Renal cortical epithelial cell (primary cell): Measurements from ENCODE around the gene MAJIN. TPM values are rescaled to one million over a fixed set of nuclear protein-coding genes. Genes with fewer than 3 reads are reported as not detected.
"Not testable (repeated sequence)": the region's sequence is repeated elsewhere in the genome, so short reads cannot be mapped to it uniquely, and the experiment has no call there.

Experiments used
- DNase-seq: peaks from one replicate; pipeline ENCODE4 v3.0.0-alpha.2; 2011; ENCODE audit warnings: low read depth
- total RNA-seq: library from RNA; depleted of rRNA; stranded (reverse); fragments of >200 nt; gene quantifications from 2 replicates; pipeline ENCODE4 v1.2.3, GENCODE V29; 2014

Gene MAJIN
- total RNA-seq, 1 donor from 2014 or later = not detected

DNA sequence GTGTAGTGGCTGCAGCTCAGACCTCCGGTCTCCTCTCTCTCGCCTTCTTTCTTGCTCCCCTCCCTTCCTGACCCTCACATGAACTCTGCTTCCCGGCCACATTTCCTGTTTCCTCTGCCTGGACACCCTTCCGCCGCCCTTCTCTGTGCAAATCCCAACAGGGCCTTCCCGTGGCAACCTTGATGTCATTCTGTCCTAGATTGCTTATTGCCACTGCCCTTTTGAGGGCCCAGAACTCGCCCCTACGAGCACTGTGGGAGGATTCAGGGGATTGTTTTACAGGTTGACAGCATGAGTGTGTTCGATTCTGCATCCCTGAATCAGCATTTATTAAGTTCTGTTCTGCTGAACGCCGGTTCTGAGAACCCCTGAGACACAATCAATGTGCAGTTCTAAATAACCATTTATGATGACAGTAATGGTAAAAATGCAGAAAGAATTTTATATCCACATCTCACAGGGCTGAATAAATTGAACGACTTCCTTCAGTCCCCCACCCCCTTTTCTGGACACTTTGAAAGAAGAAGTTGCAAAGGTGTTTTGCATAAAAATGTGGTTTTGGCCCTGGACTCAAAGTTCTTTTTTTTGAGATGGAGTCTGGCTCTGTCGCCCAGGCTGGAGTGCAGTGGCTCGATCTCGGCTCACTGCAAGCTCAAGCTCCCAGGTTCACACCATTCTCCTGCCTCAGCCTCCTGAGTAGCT, 18.5 kb upstream of the MAJIN start:
- DNase-seq = no peak

DNA sequence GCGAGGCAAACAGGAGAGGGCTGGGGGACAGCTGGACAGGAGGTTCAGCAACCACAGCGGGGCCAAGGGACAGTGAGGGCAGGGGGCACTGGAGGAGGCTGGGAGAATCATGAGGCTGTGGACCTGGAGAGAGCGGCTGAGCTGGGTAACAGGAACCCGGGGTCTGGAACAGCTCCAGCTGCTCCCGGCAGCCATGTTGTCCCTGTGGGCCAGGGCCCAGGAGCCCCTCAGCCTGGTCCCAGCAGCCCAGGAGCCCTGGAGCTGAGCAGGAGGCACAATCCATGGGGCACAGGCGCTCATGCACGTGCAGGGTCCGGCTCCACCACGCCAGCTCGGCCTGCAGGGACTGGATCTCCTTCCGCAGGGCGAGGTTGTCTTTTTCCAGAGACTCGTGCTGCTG, 17.5 kb upstream of the MAJIN start:
- no peak for DNase-seq

DNA sequence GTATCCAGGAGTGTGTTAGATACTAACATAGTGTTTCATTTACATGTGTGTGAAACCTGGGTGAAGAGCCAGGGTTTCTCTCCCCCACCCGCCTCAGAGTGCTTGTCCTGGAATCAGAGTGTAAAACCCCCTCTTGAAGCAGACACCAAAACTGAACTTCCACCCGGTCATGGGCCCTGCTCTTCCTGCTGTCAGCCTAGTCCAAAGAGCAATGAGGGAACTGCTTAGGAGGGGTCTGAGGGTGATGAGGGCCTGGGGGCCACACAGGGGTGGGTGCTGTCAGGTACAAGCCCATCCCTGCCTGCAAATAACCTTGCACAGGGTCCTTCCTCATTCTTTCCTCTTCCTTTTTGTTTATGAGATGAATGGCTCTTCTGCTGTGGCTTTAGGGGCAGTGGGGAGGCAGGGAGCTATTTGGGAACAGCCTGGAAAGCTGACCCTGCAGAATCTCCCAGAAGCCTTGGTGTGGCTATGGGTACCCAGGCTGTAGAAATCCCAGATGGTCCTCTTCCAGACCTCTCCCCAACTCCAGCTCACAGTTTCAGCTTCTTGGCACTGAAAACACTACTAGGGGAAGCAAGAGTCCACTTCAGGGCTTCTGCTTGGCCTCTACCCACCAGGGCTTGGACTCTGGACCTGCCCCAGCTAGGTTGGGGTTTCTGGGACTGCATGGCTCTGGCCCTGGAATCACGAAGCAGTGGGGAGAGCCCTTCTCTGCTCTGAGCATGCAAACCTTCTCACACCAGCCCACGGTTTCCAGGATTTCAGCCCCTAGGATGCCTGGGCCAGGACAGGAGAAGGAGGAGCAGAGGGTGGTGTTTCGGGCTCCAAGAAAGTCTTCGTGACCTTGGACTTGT, 16.3 kb upstream of the MAJIN start:
- no peak for DNase-seq

DNA sequence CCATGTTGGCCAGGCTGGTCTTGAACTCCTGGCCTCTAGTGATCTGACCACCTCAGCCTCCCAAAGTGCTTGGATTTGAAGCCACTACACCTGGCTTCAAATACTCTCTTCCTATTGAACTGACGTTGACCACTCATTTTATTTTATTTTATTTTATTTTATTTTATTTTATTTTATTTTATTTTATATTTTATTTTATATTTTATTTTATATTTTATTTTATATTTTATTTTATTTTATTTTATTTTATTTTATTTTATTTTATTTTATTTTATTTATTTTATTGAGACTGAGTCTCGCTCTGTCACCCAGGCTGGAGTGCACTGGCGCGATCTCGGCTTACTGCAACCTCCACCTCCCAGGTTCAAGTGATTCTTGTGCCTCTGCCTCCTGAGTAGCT, 11.4 kb upstream of the MAJIN start:
- DNase-seq = not testable (repeated sequence)

DNA sequence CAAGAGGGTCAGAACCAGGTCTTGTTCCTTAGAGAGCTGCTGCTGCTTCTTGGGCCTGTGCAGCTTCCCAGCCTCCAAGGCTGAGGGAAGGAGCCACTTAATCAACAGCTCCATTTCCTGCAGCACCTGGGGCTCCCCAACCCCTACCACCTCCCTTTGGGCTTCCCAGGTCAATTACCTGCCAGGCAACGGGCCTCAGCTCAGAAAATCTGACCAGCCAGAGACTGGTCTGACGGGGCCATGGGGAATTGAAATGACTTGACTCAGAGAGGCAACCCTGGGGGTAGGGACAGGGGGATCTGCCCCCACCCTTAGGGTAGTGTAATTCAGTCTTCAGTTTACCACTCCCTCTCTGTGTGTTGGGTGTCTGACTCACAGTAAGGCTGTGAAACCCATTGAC, 4.7 kb upstream of the MAJIN start:
- no peak for DNase-seq

DNA sequence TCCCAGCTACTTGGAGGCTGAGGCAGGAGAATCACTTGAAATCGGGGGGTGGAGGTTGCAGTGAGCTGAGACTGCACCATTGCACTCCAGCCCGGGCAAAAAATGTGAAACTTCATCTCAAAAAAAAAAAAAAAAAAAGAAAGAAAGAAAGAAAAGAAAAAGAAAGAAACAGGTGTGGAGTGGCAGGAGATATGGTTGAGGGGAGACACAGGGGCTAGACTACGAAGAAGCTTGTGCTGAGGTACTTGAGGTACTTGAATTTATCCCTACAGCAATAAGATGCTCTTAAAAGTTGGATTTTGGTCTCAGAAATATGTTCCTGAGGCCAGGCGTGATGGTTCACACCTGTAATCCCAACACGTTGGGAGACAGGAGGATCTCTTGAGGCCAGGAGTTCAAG, 2.2 kb upstream of the MAJIN start:
- no peak for DNase-seq

DNA sequence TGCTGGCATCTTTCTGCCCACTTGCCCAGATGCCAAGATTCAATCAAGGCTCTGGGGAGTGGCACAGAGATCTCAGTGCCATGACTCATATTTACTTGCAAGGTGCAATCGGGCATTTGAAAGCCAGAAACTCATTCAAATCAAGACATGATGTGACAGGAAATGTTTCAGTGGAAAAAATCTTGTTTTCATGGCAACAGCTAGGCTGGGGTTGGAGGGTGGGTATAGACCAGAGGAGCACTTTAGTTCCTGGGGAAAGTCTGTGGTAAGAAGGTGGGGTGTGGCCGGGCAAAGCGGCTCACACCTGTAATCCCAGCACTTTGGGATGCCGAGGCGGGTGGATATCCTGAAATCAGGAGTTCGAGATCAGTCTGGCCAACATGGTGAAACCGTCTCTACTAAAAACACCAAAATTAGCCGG, 1.2 kb downstream of the MAJIN start:
- DNase-seq = peak; percentile 77

DNA sequence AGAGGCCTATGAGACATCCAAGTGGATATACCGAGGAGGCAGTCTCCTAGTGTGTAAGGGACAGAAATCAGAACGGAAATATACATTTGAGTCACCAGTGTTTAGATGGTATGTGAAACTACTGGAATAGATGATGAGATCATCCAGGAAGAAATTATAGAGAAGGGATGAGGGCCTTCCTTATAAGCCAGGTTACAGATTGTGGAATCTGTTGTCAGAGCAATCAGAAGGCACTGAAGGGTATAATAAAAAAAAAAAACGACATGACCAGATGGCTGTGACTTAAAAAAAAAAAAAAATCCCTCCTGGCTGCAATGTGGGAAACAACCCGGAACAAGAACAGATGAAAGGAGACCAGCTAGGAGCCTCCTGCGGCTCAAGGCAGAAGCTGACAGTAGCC, 2.7 kb downstream of the MAJIN start:
- peak; percentile 50 for DNase-seq

DNA sequence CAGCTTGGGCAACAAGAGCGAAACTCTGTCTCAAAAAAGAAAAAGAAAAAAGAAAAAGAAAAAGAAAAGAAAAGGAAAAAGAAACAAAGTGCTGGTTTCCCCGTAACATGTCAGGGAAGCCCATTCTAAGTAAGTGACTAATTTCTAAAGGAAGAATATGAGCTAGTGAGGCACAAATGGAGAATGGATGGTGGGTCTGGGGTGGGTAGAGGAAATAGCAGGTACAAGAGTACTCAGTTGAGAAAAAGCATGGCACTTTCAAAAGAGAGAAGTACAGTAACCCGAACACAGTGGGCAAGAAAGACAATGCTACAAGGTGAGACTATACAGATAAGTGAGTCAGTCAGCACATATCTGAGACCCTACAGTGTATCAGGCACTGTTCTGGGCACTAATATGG, 4.5 kb downstream of the MAJIN start:
- no peak for DNase-seq

DNA sequence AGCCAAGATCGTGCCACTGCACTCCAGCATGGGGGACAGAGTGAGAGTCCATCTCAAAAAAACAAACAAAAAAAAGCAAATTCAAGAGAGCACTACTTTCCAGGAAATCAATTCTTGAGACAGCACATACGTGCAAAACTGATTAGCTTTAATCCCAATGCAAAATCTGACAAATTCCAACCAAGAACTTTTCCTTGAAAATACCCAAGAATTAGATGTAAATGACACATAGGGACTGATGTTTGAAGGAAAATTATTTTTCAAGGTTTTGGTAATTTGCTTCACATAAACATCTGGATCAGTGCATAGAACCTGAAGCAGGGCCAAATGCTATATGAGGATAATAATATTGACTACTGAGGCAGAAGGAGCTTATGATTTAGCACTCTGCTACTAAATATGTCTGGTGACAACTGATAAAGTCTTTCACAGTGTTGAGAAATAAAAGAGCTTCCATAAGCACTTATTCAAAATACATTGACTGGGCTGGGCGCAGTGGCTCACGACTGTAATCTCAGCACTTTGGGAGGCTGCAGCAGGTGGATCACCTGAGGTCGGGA, 8.8 kb downstream of the MAJIN start:
- DNase-seq = no peak

DNA sequence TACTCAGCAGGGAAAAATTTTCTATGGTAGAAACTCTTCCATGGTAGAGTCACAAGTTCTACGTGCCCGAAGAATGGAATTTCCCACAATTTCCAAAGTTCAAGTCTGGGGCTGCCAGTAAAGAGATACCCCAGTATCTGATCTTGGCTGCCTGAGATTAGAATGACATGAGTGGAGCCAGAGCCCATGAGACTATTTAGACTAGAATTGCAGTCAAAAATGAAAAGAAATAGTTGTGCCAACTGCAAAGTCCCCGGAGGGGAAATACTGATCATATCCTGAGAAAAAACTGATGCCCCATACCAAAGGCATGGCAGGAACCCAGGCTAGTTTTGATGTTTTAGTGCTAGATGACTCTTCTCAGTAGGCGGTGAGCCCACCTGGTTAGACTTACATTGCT, 11.2 kb downstream of the MAJIN start:
- no peak for DNase-seq

DNA sequence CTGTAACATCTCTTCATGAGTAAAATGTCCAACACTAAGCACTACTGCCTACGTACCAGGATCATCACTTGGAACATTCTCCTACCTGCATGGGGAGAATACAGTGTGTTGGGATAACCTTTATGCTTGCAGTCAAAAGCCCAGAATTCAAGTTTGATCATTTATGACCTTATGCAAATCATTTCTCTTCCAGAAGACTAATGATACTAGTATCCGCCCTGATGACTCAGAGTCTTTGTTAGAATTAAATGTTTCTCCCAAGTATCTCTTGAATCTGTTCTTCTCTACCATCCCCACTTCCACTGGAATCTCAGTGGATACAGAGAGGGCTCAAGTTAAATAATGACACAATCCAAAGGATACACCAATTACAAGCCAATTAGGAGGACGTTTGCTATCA, 12.4 kb downstream of the MAJIN start:
- no peak for DNase-seq

DNA sequence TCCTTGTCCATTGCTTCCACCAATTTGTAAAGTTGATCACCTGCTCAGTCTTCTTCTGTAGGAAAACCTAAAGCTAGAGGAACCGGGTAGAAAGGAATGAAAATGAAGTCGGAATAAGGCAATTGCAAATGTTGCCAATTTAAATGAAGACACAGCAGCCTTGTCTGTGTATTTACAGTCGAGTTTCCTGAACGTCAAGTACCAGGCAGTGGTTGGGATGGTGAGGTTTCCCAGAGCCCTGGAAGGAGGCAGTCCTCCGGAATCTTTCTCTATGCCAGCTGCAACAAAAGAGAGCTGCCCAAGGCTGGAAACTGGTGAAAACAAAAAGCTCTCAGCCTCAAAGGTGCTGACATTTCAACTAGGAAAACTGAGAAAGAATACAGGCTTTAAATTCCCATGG, 17.7 kb downstream of the MAJIN start:
- DNase-seq = no peak

DNA sequence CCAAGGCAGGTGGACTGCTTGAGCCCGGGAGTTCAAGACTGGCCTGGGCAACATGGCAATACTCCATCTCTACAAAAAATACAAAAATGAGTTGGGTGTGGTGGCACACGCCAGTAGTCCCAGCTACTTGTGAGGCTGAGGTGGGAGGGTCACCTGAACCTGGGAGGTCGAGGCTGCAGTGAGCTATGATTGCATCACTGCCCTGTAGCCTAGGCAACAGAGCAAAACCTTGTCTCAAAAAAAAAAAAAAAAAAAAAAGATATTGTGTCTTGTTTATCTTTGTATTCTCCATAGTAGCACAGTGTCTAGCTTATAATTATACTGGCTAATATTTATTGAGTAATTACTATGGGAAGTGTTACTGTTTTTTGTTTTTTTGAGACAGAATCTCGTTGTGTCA, 20.4 kb downstream of the MAJIN start:
- DNase-seq = peak; percentile 8

DNA sequence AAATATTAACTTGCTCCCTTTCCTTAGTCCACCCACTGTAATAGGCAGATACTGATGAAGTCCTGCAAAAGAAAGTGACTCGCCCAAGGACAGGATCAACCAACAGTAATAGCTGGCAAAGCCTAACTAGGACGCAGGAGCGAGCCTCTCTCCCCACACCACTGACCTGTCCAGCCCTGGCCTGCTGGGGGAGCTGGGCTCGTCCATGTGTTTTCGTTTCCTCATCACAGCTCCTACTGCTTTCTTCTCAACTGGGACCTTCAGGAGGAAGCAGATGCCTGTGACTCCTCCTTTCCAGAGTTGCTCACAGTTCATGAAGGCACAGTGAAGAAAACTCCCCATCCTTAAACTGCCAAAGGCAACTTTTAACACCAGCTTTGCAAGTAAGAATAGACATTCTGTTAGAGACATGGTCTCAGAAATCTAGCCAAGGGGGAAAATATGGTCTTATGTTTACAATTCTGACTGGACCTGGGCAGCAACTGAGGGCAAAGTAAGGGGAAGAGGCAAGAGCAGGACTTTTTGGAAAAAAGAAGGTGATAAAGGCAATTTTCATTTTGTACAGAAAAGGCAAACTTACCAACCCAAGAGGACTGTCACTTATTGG, 24.6 kb downstream of the MAJIN start:
- peak; percentile 11 for DNase-seq

DNA sequence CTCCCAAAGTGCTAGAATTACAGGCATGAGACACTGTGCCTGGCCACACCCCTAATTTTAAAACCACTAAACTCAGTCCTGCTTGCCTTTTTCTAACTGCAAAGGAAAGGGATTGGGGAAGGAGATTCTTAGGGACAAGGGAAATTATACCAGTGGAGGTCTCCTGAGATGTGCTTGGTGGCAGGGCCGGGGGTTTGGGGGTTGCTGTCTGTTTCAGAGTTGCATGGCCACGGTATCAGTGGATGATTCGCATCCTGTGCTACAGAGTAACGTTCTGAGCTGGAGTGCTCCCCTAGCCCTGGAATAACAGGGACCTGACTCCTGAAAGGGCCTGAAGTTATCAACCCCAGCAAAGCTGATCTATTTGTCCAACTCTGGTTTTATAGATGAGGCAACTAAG, 35.4 kb downstream of the MAJIN start:
- no peak for DNase-seq

DNA sequence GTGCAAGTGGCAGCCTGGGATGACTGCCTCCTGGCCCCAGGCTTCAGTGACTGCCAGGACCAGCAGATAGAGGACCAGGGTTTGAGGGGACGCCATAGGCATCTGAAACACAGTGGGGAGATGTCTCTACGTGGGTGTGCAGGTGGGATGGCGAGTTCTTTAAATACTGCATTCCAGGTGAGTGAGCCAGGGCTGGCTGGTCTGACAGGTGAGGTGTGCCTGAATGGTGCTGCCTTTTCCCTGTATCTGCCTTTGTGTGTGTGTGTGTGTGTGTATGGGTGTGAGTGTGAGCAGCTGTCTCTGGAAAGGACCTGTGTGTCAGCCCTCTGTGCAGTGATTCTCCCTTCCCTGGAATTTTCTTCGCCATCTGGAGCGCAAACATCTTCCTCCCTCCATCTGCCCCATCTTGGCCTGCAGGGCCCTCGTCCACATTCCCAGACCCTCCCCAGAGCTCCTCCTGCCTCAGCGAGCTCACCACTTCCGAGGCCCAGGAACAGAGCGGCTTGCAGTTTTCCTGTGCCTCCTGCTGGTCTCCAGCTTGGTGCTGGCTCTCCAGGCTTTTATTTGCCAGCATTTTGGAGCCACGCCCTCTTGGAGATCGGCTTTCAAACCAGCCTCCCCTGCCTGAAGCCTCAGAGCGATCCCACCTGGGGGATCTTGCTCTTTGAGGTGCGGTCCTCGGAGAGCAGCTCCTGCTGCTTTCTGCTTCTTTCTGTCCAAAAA, 36.4 kb downstream of the MAJIN start, which contains the start of gene GPHA2:
TSS of gene GPHA2 (minus strand) at position 535 of the 723 bp plus-strand sequence. CDS start at position 102, 433 bp downstream.
- no peak for DNase-seq

DNA sequence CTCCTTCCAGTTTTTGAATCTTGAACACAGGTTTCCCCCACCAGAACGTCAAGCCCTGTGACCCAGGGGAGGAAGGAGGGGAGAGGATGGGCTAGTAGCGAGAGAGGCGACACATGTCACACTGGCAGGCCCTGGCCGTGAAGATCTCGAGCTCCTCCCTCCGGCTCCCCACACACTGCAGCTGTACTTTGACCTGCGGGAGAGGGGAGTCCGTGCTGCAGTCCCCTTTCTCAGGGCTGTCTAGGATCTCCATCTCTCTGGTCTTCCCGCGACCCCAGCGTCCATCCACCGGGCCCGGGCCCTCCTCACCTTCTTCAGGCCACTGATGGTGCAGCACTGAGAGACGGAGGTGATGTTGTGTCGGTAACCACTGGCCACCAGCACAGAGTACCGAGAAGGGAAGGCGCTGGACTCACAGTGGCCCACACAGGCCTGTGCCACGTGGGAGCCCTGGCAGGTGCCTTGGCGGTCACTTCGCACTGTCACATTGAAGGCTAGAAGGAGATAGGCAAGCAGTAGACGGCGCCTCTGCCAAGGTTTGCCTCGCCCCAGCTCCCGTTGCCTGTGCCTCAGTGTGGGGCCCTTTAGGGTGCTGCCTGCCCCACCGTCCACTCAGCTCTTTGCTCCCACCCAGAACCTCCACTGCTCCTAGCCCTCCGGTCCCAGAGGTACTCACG, 37.1 kb downstream of the MAJIN start:
- no peak for DNase-seq

DNA sequence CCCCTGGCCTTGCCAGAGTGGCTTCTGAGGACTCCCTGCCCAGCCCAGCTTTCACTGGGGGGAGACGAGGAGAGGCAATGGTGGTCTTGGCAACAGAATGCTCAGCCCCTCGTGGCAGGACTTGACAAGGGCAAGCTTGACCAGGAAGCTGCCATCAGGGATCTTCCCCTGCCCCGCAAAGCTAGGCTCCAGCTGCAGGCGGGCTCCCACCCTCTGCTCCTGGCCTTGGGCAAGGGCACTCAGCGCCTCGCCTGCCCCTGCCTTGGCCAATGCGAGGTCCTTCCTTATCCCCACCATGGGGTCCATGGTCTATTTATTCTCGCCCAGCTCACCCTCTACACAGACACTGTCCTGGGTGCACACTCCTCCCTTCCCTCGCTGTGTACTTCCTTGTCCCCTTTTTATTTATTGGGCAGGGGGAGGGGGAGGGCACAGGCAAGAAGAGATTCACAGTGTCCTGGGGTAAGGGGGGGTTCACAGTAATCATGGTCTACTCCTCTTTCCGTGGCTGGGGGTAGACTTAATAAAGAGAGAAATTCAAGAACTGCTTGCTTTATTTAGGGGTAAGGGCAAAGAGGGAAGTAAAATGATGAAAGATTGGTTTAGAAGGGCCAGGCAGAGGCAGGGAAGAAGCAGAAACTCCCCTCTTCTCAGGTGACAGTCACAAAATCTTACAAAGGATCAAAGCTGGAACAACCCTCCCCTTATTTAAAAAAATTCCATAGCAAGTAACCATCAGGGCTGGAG, 37.8 kb downstream of the MAJIN start:
- DNase-seq = no peak

DNA sequence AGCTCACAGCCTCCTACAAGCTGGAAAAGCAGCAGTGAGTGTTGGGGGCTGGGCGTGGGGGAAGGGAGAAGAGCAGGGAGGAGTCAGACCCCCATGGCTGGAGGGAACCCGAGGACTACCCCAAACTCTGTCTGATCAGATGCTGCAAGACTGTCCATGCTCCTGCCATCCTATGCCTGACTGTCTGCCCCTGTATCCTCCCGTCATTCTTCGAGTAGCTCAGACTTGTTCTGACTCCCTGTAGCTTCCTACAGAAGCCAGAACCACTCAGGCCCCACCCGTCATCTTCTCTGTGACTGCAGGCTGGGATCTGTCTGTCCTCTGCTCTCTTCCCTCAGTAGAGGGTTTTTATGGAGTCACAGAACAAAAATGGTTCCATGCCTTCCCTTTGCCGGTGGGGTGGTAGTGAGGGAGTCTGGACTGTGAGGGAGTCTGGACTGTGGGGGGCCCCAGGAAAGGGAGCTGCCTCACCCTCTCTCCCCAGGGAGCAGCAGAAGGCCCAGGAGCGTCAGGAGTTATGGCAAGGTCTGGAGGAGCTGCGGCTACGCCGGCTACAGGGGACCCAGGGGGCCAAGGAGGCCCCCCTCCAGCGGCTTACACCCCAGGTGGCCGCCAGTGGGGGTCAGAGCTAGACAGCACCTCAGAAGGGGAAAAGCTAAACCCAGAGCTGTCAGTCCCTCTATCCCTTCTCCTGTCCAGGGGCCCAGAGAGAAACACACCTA, 38.5 kb downstream of the MAJIN start:
- no peak for DNase-seq
